Right lobe of liver (tissue), 6 donors: ENCODE measurements around the gene RASAL3. TPM values are rescaled to one million over a fixed set of nuclear protein-coding genes. Genes with fewer than 3 reads are reported as not detected.

ENCODE experiments used
- ATAC-seq, 4 donors: fragments of 200-7000 bp; cut with Tn5 transposase; one replicate each; pipeline ENCODE4 v1.9.1; 2020; ENCODE audit warnings: mild to moderate bottlenecking in 4 of 4, moderate library complexity in 4 of 4
- DNase-seq, 3 donors: peaks; one replicate each; pipeline ENCODE4 v3.0.0-alpha.2; 2020
- H3K27ac ChIP-seq, 3 donors: fragments of 200-600 bp; one replicate each; pipeline ENCODE4 v1.8.0; 2022
- H3K27me3 ChIP-seq, 2 donors: fragments of 200-600 bp; one replicate each; pipeline ENCODE4 v1.8.0; 2022
- H3K36me3 ChIP-seq, 4 donors: fragments of 200-600 bp; sonication (generic) in 1 of 4; one replicate each; pipeline versions ENCODE4 v1.5.1 to v1.8.0; 2017 to 2022; ENCODE audit warnings: control low read depth in 1 of 4
- H3K4me1 ChIP-seq, 4 donors: fragments of 200-600 bp; sonication (generic) in 1 of 4; one replicate each; pipeline versions ENCODE4 v1.5.1 to v1.8.0; 2017 to 2022; ENCODE audit warnings: control low read depth in 1 of 4
- H3K4me3 ChIP-seq, 3 donors: fragments of 200-600 bp; one replicate each; pipeline ENCODE4 v1.8.0; 2022
- H3K9me3 ChIP-seq, 4 donors: fragments of 200-600 bp; sonication (generic) in 1 of 4; one replicate each; pipeline versions ENCODE4 v1.5.1 to v1.8.0; 2017 to 2022; ENCODE audit warnings: control low read depth in 1 of 4
- CTCF ChIP-seq, 4 donors: fragments of 200-600 bp in 3 of 4; fragments of 450-650 bp in 1 of 4; IDR thresholded peaks; one replicate each; pipeline versions ENCODE4 v1.5.1 to v1.8.0; 2016 to 2022; ENCODE audit warnings: antibody characterized with exemption in 4 of 4, mild to moderate bottlenecking in 2 of 4
- POLR2A ChIP-seq: fragments of 450-650 bp; IDR thresholded peaks from one replicate; pipeline ENCODE4 v1.6.1; 2017; ENCODE audit warnings: antibody characterized with exemption, mild to moderate bottlenecking
- WGBS: methylation state at CpG from one replicate; pipeline ENCODE4 v1.1.6; 2018; ENCODE audit warnings: low coverage, low lambda C conversion rate; ENCODE audit not compliant: insufficient coverage; ENCODE audit errors: missing lambda C conversion rate; 5-methylcytosine and 5-hydroxymethylcytosine counted together
- intact Hi-C, 2 donors: fragments of 100-400 bp; cut with DNase I; formaldehyde crosslinking; loops; one replicate each; pipeline versions ENCODE4 v1.11.2 to v1.14.1; 2022
- total RNA-seq, 6 experiments: library from RNA; depleted of rRNA in 2 of 6; stranded (reverse); fragments of >200 nt in 2 of 6; fragmentation: NEBNext Ultra II Directional in 3 of 6; extraction: Animal tissue kit (Norgen Biotek cat#: 25700) in 3 of 6; gene quantifications; one replicate each; pipeline versions ENCODE4 v1.1.0 to v1.2.4, GENCODE V29; 2016 to 2023
- donor health status: DM: no; HTN: yes; CAD: no.
- donor health status: DM: no; HTN: no; CAD: no.
- donor health status: DM: no; HTN: no; CAD: no.
- donor health status: DM: no; HTN: yes; CAD: no.
- donor health status: DM: no; HTN: yes; CAD: no.

The RASAL3 gene
- total RNA-seq, 6 experiments from 2014 or later = 0.75 to 1.9 (median 1.1) TPM

DNA sequence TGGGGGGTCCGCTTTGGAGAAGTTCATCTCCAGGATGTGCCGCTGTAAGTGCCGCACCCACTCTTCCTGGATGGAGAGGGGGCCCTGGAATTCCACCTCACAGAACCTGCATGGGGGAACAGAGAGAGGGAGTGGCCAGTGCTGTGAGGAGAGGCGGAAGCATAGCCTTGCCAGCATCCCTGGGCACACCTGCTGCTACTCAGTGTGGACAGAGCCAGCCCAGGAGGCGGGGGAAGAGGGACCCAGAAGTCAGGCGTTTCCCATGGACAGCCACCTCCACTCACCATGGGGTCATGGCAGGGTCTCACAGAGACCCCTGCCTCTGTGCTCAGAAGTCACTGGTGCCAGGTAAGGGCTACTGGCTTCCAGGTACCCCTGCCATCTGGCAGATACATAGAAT is 41.2 kb downstream of the RASAL3 start:
- no peak for TF ChIP-seq POLR2A
- TF ChIP-seq CTCF (IDR thresholded peaks at IDR 0.05) = no peak
- ATAC-seq = no peak
- intact Hi-C loops = no loop called here
- Histone ChIP-seq H3K4me1 (peaks cover 2 to 29% (median 12%) of the 10 kb centered on the region in 4 donors), H3K9me3 (no peaks in the 10 kb centered on the region), H3K27me3 (no peaks in the 10 kb centered on the region), H3K27ac (peak overlapping the region in 1 of 3 donors; percentile 89), H3K36me3 (peaks cover 0 to 35% (median 6%) of the 10 kb centered on the region in 4 donors), H3K4me3 (no peak overlapping the region)
- DNase-seq = no peak
- 100% methylated on average over 1 of the region's 6 CpGs for WGBS

DNA sequence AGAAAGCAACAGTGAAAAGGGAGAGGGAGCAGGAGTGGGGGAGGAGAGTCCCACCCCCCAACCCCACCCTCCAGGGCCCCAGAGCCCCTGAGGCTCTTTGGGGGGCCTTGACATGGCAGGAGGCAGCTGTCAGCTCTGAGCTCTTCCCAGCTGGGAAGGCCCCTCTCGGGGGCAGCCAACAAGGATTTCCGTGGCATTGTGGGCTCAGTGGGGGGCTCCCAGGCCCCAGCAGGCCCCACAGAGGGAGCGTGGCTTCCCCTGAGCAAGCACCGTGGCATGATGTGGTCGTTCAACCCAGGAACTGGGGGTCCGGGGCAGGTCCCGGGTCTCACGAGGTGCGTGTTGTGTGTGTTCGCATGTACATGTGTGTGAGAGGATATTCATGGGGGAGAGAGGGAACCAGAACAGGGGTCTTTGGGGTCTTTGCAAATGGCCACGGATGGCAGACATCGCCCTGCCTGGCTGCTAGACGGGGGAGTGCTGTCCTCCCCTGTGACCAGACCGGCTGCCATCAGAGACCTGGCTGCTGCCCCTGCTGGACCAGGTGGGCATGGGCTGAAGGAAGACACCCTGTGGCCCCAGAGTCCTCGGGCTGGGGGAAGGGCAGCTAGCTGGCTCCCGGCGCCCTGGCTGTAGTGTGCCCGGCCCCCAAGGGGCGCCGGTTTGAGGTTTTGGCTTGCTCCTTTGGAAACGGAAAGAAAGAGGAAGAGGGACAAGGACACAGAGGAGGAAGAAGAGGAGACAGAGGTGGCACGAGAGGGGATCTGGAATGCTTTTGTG is 41.9 kb downstream of the RASAL3 start:
- Histone ChIP-seq H3K9me3 (no peaks in the 10 kb centered on the region), H3K27me3 (no peaks in the 10 kb centered on the region), H3K4me3 (no peak overlapping the region), H3K27ac (peak overlapping the region; percentile 57 to 90 (median 89)), H3K36me3 (peaks cover 0 to 35% (median 6%) of the 10 kb centered on the region in 4 donors), H3K4me1 (peaks cover 2 to 34% (median 12%) of the 10 kb centered on the region in 4 donors)
- no peak for TF ChIP-seq POLR2A
- TF ChIP-seq CTCF (IDR thresholded peaks at IDR 0.05) = no peak
- intact Hi-C loops = no loop called here
- ATAC-seq (no peak), DNase-seq (peak in 1 of 3 donors; percentile 47)
- 91% methylated on average over 6 of the region's 22 CpGs for WGBS

DNA sequence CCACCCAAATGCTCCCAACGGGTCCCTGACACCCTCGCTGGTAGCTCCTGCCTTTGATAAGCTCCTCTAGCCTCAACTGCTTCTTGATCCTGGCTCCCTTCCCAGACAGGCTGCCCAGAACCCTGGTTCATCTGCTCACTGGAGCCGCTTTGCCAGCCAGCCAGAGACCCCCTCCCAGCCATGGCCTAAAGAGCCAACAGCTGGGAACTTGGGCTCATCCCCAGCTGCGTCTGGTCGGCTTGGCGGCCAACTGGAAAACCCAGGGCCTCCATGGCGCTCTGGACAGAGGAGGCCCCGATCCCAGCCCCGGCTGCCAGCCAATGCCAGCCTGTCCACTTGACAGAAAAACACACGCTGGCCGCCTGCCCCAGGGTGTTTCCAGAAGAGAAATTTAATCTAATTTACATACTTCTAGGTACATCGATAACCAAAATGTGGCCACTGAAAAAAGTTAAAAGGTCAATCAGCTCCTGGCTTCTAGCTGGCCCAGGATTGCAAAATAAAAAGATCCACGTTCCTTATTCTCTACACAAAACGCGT is 42.6 kb downstream of the RASAL3 start:
- Histone ChIP-seq H3K9me3 (no peaks in the 10 kb centered on the region), H3K27ac (peak overlapping the region; percentile 57 to 90 (median 89)), H3K4me1 (peaks cover 2 to 36% (median 16%) of the 10 kb centered on the region in 4 donors), H3K27me3 (no peaks in the 10 kb centered on the region), H3K36me3 (peaks cover 0 to 29% (median 6%) of the 10 kb centered on the region in 4 donors), H3K4me3 (no peak overlapping the region)
- intact Hi-C loops = no loop called here
- TF ChIP-seq POLR2A = no peak
- TF ChIP-seq CTCF (IDR thresholded peaks at IDR 0.05) = no peak
- WGBS = 47% methylated on average over 15 of the region's 15 CpGs
- peak; percentile 31 to 45 (median 38) for ATAC-seq
- peak; percentile 85 to 95 (median 92) for DNase-seq

DNA sequence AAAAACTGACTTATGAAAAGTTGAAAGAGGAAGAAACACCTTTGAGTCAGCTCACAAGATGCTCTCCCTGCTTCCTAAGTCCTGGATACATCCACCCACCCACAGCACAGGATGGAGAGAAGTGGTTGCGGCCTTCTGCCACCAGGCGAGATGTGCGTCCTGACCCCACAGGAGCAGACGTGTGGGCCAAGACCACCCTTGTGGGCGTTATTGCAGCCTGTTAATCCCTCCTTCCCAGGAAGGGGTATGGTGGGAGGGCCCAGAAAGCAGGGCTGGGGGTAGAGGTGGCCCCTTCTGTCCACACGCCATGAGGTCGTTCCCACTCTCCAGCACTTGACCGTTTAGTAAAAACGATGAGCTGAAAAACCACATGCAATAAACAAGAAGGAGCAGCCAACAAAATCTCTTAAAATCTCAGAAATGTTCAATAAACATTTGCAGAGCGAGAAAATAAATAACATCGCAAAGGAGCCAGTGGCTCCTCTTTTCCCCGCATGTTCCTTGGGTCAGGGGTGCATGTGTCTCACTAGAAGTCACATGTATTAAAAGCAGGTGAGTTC is 43.1 kb downstream of the RASAL3 start:
- ATAC-seq (no peak), DNase-seq (peak in 1 of 3 donors; percentile 46)
- Histone ChIP-seq H3K27me3 (no peaks in the 10 kb centered on the region), H3K4me1 (peaks cover 0 to 37% (median 17%) of the 10 kb centered on the region in 4 donors), H3K27ac (peak overlapping the region; percentile 40 to 90 (median 89)), H3K4me3 (no peak overlapping the region), H3K9me3 (no peaks in the 10 kb centered on the region), H3K36me3 (peaks cover 0 to 29% (median 6%) of the 10 kb centered on the region in 4 donors)
- intact Hi-C loops = no loop called here
- 64% methylated on average over 12 of the region's 12 CpGs for WGBS
- TF ChIP-seq POLR2A (no peak), CTCF (IDR thresholded peaks at IDR 0.05) (no peak)
